GM12873 (cell line): ENCODE results near the gene AGBL4.

Source experiments
- CTCF ChIP-seq: IDR thresholded peaks from 2 replicates; pipeline ENCODE4 v1.5.1; 2012; ENCODE audit warnings: low read depth, mild to moderate bottlenecking, moderate library complexity, low read length, control low read depth; ENCODE audit not compliant: insufficient read depth; ENCODE audit errors: missing control alignments

Gene AGBL4

GRCh38 chr1:50023292-50024159 lies at the start of gene AGBL4:
Gene AGBL4, minus strand, starts transcription at chr1:50023954.
- TF ChIP-seq CTCF, result no peak

GRCh38 chr1:50066806-50067205 lies 43.1 kb upstream of the AGBL4 start:
- no peak for TF ChIP-seq CTCF

GRCh38 chr1:50060279-50060678 lies 36.5 kb upstream of the AGBL4 start:
- TF ChIP-seq CTCF, result no peak

- TF ChIP-seq CTCF, result no peak
Observed at GRCh38 chr1:50048791-50049190, 25.0 kb upstream of the AGBL4 start.

- peak; percentile 32 for TF ChIP-seq CTCF
Observed at GRCh38 chr1:50047916-50048694, 24.4 kb upstream of the AGBL4 start.

- no peak for TF ChIP-seq CTCF
Observed at GRCh38 chr1:50038237-50038809, 14.6 kb upstream of the AGBL4 start.

GRCh38 chr1:50027794-50028193 lies 4.0 kb upstream of the AGBL4 start:
- no peak for TF ChIP-seq CTCF
